Fibroblast of pulmonary artery (primary cell): ENCODE results near the gene RSPRY1.
A peak's percentile ranks its signal among the peaks of the same experiment; 100 is the strongest.

Experiments used
- DNase-seq: peaks from one replicate; pipeline ENCODE4 v3.0.0-alpha.2; 2010; ENCODE audit warnings: low read depth
- H3K4me3 ChIP-seq: replicated peaks from 2 replicates; pipeline ENCODE4 v1.5.1; 2011; ENCODE audit warnings: low read depth, mild to moderate bottlenecking, control low read depth, low read length, moderate library complexity
- CTCF ChIP-seq: IDR thresholded peaks from 2 replicates; pipeline ENCODE4 v1.5.1; 2011; ENCODE audit warnings: mild to moderate bottlenecking, control low read depth, low read length, inconsistent platforms; ENCODE audit errors: missing control alignments

The RSPRY1 gene

GRCh38 chr16:57276596-57276995, 90.5 kb downstream of the RSPRY1 start:
- no peak for TF ChIP-seq CTCF
- DNase-seq, result peak; percentile 65
- no peak overlapping the region for H3K4me3 ChIP-seq

GRCh38 chr16:57277586-57277985, 91.5 kb downstream of the RSPRY1 start:
- TF ChIP-seq CTCF, result no peak
- H3K4me3 ChIP-seq, result no peak overlapping the region
- peak; percentile 45 for DNase-seq

- no peak overlapping the region for H3K4me3 ChIP-seq
- no peak for TF ChIP-seq CTCF
- DNase-seq, result no peak
Measured at GRCh38 chr16:57278494-57278893, 92.4 kb downstream of the RSPRY1 start.

GRCh38 chr16:57279780-57280638, 93.9 kb downstream of the RSPRY1 start:
- DNase-seq, result no peak
- TF ChIP-seq CTCF, result no peak
- H3K4me3 ChIP-seq, result no peak overlapping the region

GRCh38 chr16:57281791-57282190, 95.7 kb downstream of the RSPRY1 start:
- no peak for TF ChIP-seq CTCF
- DNase-seq, result no peak
- no peak overlapping the region for H3K4me3 ChIP-seq

- TF ChIP-seq CTCF, result no peak
- no peak overlapping the region for H3K4me3 ChIP-seq
- DNase-seq, result no peak
Measured at GRCh38 chr16:57282510-57283213, 96.5 kb downstream of the RSPRY1 start.
